Mesothelial cell of epicardium (in vitro differentiated cells): Measurements from ENCODE around the gene PON2. TPM values are rescaled to one million over a fixed set of nuclear protein-coding genes. Genes with fewer than 3 reads are reported as not detected.

Source experiments
- DNase-seq, 2 experiments: peaks; one replicate each; pipeline ENCODE4 v3.0.0; 2021; ENCODE audit warnings: low spot score in 2 of 2; ENCODE audit not compliant: unreplicated experiment in 2 of 2
- H3K27ac Mint-ChIP-seq: 2 replicates; pipeline ENCODE4 v1.8.0; 2021; ENCODE audit warnings: mixed read lengths
- H3K27me3 Mint-ChIP-seq: 2 replicates; pipeline ENCODE4 v1.8.0; 2021; ENCODE audit warnings: low read depth, mixed read lengths
- H3K36me3 Mint-ChIP-seq: 2 replicates; pipeline ENCODE4 v1.8.0; 2021; ENCODE audit warnings: mixed read lengths
- H3K4me1 Mint-ChIP-seq: 2 replicates; pipeline ENCODE4 v1.8.0; 2021; ENCODE audit warnings: mixed read lengths
- H3K4me3 Mint-ChIP-seq: 2 replicates; pipeline ENCODE4 v1.8.0; 2021; ENCODE audit warnings: mild to moderate bottlenecking, moderate library complexity, mixed read lengths
- H3K9me3 Mint-ChIP-seq: 2 replicates; pipeline ENCODE4 v1.8.0; 2021; ENCODE audit warnings: mixed read lengths
- CTCF ChIP-seq: fragments of 200-600 bp; sonication (generic); IDR thresholded peaks from one replicate; pipeline ENCODE4 v1.5.0; 2021; ENCODE audit warnings: antibody characterized with exemption; ENCODE audit not compliant: unreplicated experiment
- total RNA-seq: library from RNA; stranded (reverse); gene quantifications from 3 replicates; pipeline ENCODE4 v1.2.1, GENCODE V29; 2021

PON2 gene
- total RNA-seq, 1 donor from 2014 or later = 115 TPM

GRCh38 chr7:95421847-95422444 lies 12.9 kb downstream of the PON2 start:
- peaks cover 9% of the 10 kb centered on the region for H3K9me3 Mint-ChIP-seq
- peaks cover 30% of the 10 kb centered on the region for H3K4me1 Mint-ChIP-seq
- H3K27ac Mint-ChIP-seq = peak overlapping the region; percentile 79
- H3K27me3 Mint-ChIP-seq = no peaks in the 10 kb centered on the region
- H3K4me3 Mint-ChIP-seq = no peak overlapping the region
- DNase-seq = no peak
- peaks cover 18% of the 10 kb centered on the region for H3K36me3 Mint-ChIP-seq
- TF ChIP-seq CTCF = no peak

- DNase-seq = no peak
- Mint-ChIP-seq H3K4me3 (no peak overlapping the region), H3K36me3 (peaks cover 18% of the 10 kb centered on the region)
Observed at GRCh38 chr7:95421000-95421846, 13.6 kb downstream of the PON2 start.

GRCh38 chr7:95412075-95412474 lies 22.8 kb downstream of the PON2 start:
- no peak for DNase-seq
- no peaks in the 10 kb centered on the region for H3K27me3 Mint-ChIP-seq
- H3K27ac Mint-ChIP-seq = no peak overlapping the region
- TF ChIP-seq CTCF = no peak
- H3K36me3 Mint-ChIP-seq = peaks cover 47% of the 10 kb centered on the region
- peaks cover 4% of the 10 kb centered on the region for H3K4me1 Mint-ChIP-seq
- no peaks in the 10 kb centered on the region for H3K9me3 Mint-ChIP-seq
- H3K4me3 Mint-ChIP-seq = no peak overlapping the region

More at GRCh38 chr7:95421000-95421846, 13.6 kb downstream of the PON2 start:
- Mint-ChIP-seq H3K27ac (peak overlapping the region; percentile 79), H3K9me3 (peaks cover 9% of the 10 kb centered on the region), H3K27me3 (no peaks in the 10 kb centered on the region), H3K4me1 (peaks cover 30% of the 10 kb centered on the region)
- no peak for TF ChIP-seq CTCF

- Mint-ChIP-seq H3K4me3 (no peak overlapping the region), H3K9me3 (no peaks in the 10 kb centered on the region), H3K27me3 (no peaks in the 10 kb centered on the region)
Observed at GRCh38 chr7:95411666-95412065, 23.2 kb downstream of the PON2 start.

GRCh38 chr7:95411036-95411435 lies 23.8 kb downstream of the PON2 start:
- Mint-ChIP-seq H3K27me3 (no peaks in the 10 kb centered on the region), H3K4me1 (peaks cover 3% of the 10 kb centered on the region), H3K4me3 (no peak overlapping the region), H3K27ac (no peak overlapping the region), H3K36me3 (peaks cover 51% of the 10 kb centered on the region), H3K9me3 (no peaks in the 10 kb centered on the region)
- no peak for TF ChIP-seq CTCF
- no peak for DNase-seq

More at GRCh38 chr7:95411666-95412065, 23.2 kb downstream of the PON2 start:
- H3K4me1 Mint-ChIP-seq = peaks cover 4% of the 10 kb centered on the region
- no peak overlapping the region for H3K27ac Mint-ChIP-seq
- no peak for TF ChIP-seq CTCF
- no peak for DNase-seq
- peaks cover 47% of the 10 kb centered on the region for H3K36me3 Mint-ChIP-seq
